ENCODE data around the gene SLC11A1. TPM values are rescaled to one million over a fixed set of nuclear protein-coding genes. Genes with fewer than 3 reads are reported as not detected.

The SLC11A1 gene
- polyA plus RNA-seq, 3 donors, result 184 to 2,019 (median 352) TPM

DNA sequence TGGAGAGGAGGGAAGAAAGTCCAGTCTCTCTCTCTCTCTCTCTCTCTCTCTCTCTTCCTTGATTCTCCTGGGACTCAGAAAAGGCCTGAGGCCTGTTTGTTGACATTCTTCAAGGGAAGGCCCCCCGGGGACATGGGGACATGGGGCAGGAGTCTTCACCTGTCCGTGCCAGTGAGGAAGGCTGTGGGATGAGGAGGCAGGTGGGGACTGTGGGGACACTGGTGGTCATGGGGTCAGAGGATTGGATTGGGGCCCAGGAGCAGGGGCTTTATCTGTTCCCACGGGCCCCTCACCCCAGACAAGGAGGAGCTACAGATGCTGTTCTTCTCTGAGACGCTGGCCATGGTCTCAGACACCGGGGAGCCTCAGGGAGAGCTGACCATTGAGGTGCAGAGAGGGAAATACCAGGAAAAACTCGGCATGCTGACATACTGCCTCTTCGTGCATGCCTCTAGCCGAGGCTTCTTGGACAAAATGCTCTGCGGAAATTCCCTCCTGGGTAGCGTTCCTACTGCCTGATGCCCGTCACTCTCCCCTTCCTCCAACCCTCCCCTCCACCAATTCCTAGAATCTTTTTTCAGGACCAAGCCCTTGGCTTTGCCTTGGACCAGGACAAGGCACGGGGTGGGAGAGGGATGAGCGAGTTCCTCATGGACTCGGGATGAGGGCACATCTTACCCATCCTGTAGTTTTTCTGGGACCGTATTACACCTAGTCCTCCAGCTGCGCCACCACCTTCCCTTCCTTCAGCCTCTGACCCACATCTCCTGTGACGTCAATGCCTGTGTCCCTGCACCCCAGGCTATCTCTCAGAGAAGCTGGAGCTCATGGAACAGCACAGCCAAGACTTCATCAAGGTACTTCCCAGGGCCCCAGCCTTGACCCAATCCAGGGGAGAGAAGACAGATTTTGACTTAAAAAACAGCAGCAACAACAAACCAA lies 24.6 kb upstream of the SLC11A1 start:
- H3K79me2 ChIP-seq (ENCODE audit: insufficient read depth, low read length), result no peaks in the 10 kb centered on the region
- H3K27ac Mint-ChIP-seq, result peak overlapping the region; percentile 15 to 95 (median 74)

DNA sequence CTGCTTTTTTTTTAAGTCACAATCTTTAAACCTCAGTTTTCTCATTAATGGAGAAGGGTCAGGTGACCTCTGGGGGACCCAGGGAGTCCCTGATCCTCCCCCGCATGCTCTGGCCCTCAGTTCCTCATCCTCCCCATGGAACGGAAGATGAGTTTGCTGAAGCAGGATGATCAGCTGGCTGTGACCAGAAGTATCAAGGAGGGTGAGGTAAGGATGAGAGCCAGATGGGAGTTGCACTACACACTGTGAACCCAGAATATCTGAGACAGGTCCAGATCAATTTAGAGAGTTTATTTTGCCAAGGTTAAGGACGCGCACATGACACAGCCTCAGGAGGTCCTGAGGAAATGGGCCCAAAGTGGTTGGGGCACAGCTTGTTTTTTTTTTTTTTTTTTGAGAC lies 21.6 kb upstream of the SLC11A1 start:
- intact Hi-C loops (cut with micrococcal nuclease), result loop anchor here in 1 of 2 donors (5.0 kb wide), 2 partner anchors 33 to 37 kb away; partner anchors contain the start of gene CTDSP1
- H3K27ac ChIP-seq (ENCODE audit: low read depth in 1 of 2, low read length in 2 of 2), result peak overlapping the region; percentile 87 to 99
- peak overlapping the region in 1 of 2 donors; percentile 36 for H3K4me3 Mint-ChIP-seq
- no peaks in the 10 kb centered on the region for H3K36me3 ChIP-seq (replicated peaks in 1 of 2; ENCODE audit: control insufficient read depth in 1 of 2, insufficient read depth in 2 of 2, low read length in 2 of 2)
- WGBS (ENCODE audit: insufficient coverage), result no CpG with 5 or more reads among the region's 4 CpGs
- TF ChIP-seq, protein P1, sequence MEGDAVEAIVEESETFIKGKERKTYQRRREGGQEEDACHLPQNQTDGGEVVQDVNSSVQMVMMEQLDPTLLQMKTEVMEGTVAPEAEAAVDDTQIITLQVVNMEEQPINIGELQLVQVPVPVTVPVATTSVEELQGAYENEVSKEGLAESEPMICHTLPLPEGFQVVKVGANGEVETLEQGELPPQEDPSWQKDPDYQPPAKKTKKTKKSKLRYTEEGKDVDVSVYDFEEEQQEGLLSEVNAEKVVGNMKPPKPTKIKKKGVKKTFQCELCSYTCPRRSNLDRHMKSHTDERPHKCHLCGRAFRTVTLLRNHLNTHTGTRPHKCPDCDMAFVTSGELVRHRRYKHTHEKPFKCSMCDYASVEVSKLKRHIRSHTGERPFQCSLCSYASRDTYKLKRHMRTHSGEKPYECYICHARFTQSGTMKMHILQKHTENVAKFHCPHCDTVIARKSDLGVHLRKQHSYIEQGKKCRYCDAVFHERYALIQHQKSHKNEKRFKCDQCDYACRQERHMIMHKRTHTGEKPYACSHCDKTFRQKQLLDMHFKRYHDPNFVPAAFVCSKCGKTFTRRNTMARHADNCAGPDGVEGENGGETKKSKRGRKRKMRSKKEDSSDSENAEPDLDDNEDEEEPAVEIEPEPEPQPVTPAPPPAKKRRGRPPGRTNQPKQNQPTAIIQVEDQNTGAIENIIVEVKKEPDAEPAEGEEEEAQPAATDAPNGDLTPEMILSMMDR (IDR thresholded peaks at IDR 0.05), result no peak
- DNase-seq, result peak; percentile 87 to 92 (median 87)
- peaks cover 75 to 82% of the 10 kb centered on the region in 2 donors for H3K4me1 ChIP-seq (ENCODE audit: control insufficient read depth in 1 of 2, insufficient read depth in 2 of 2, low read length in 2 of 2)
- H3K4me1 Mint-ChIP-seq, result peaks cover 80% of the 10 kb centered on the region
- no peaks in the 10 kb centered on the region for H3K27me3 ChIP-seq (ENCODE audit: control insufficient read depth in 2 of 2, insufficient read depth in 2 of 2, low read length in 2 of 2)
- H2AFZ ChIP-seq (ENCODE audit: insufficient read depth, low read depth, low read length, poor library complexity, severe bottlenecking), result no peak overlapping the region
- H4K20me1 ChIP-seq (ENCODE audit: insufficient read depth, low read length), result no peaks in the 10 kb centered on the region
- H3K9me3 Mint-ChIP-seq, result peaks cover 0 to 3% (median 0%) of the 10 kb centered on the region in 7 donors
- no peaks in the 10 kb centered on the region for H3K9me3 ChIP-seq (replicated peaks in 1 of 2; ENCODE audit: control insufficient read depth in 1 of 2, insufficient read depth in 1 of 2, low read length in 2 of 2)
- H3K79me2 ChIP-seq (ENCODE audit: insufficient read depth, low read length), result no peaks in the 10 kb centered on the region
- H3K9ac ChIP-seq (ENCODE audit: insufficient read depth, low read length, poor library complexity, severe bottlenecking), result peak overlapping the region; percentile 32
- H3K27ac Mint-ChIP-seq, result peak overlapping the region; percentile 86 to 100 (median 97)
- peak overlapping the region; percentile 9 for H3K4me2 ChIP-seq (replicated peaks; ENCODE audit: extremely low read depth, low read length, poor library complexity, severe bottlenecking)
- H3K4me3 ChIP-seq (replicated peaks in 1 of 3; ENCODE audit: low read depth in 2 of 3, low read length in 3 of 3), result peak overlapping the region in 1 of 3 experiments; percentile 11
- peaks cover 0 to 2% (median 1%) of the 10 kb centered on the region in 3 donors for H3K27me3 Mint-ChIP-seq (ENCODE audit: low read depth in 3 of 3)
- H3K36me3 Mint-ChIP-seq, result peaks cover 0 to 4% of the 10 kb centered on the region in 2 donors

More for the DNA sequence above, 24.6 kb upstream of the SLC11A1 start:
- Mint-ChIP-seq H3K9me3 (peaks cover 3 to 14% (median 7%) of the 10 kb centered on the region in 7 donors), H3K36me3 (no peaks in the 10 kb centered on the region), H3K4me1 (peaks cover 58% of the 10 kb centered on the region), H3K4me3 (no peak overlapping the region), H3K27me3 (ENCODE audit: low read depth in 3 of 3) (peaks cover 0 to 2% (median 1%) of the 10 kb centered on the region in 3 donors)
- Histone ChIP-seq H3K4me1 (ENCODE audit: control insufficient read depth in 1 of 2, insufficient read depth in 2 of 2, low read length in 2 of 2) (peaks cover 48 to 52% of the 10 kb centered on the region in 2 donors), H3K36me3 (replicated peaks in 1 of 2; ENCODE audit: control insufficient read depth in 1 of 2, insufficient read depth in 2 of 2, low read length in 2 of 2) (no peaks in the 10 kb centered on the region), H3K9ac (ENCODE audit: insufficient read depth, low read length, poor library complexity, severe bottlenecking) (no peak overlapping the region), H2AFZ (ENCODE audit: insufficient read depth, low read depth, low read length, poor library complexity, severe bottlenecking) (peak overlapping the region; percentile 63), H3K27ac (ENCODE audit: low read depth in 1 of 2, low read length in 2 of 2) (peak overlapping the region; percentile 5 to 68), H4K20me1 (ENCODE audit: insufficient read depth, low read length) (no peaks in the 10 kb centered on the region), H3K4me2 (replicated peaks; ENCODE audit: extremely low read depth, low read length, poor library complexity, severe bottlenecking) (peak overlapping the region; percentile 31), H3K9me3 (replicated peaks in 1 of 2; ENCODE audit: control insufficient read depth in 1 of 2, insufficient read depth in 1 of 2, low read length in 2 of 2) (peaks cover 2 to 4% of the 10 kb centered on the region in 2 donors), H3K4me3 (replicated peaks in 1 of 3; ENCODE audit: low read depth in 2 of 3, low read length in 3 of 3) (no peak overlapping the region), H3K27me3 (ENCODE audit: control insufficient read depth in 2 of 2, insufficient read depth in 2 of 2, low read length in 2 of 2) (no peaks in the 10 kb centered on the region)
- WGBS (ENCODE audit: insufficient coverage), result 92% methylated on average over 13 of the region's 17 CpGs
- DNase-seq, result no peak
- intact Hi-C loops (cut with micrococcal nuclease), result loop anchor here (2.0 to 5.0 kb wide), 2 partner anchors 40 to 57 kb away; partner anchors contain the start of gene CTDSP1 (in 1 of the 2)
- TF ChIP-seq, protein P1 (IDR thresholded peaks at IDR 0.05), result no peak

Measured in CD14-positive monocyte (primary cell).